Epidermal melanocyte (primary cell): ENCODE data around the gene WWC1.

Experiments used
- DNase-seq: peaks from one replicate; pipeline ENCODE4 v3.0.0; 2011; ENCODE audit warnings: low spot score; ENCODE audit not compliant: insufficient read length

Gene WWC1

DNA sequence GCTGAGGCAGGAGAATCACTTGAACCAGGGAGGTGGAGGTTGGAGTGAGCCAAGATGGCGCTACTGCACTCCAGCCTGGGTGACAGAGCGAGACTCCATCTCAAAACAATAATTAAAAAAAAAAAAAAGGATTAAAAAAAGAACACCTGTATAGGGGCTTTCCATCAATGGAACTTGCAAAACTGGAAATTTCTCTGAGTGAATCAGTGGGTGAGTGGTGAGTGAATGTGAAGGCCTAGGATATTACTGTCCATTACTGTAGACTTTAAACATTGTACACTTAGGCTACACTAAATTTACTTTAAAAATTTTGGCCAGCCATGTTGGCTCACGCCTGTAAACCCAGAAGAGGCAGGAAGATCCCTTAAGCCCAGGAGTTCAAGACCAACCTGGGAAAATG, 189.2 kb downstream of the WWC1 start:
- DNase-seq = no peak

DNA sequence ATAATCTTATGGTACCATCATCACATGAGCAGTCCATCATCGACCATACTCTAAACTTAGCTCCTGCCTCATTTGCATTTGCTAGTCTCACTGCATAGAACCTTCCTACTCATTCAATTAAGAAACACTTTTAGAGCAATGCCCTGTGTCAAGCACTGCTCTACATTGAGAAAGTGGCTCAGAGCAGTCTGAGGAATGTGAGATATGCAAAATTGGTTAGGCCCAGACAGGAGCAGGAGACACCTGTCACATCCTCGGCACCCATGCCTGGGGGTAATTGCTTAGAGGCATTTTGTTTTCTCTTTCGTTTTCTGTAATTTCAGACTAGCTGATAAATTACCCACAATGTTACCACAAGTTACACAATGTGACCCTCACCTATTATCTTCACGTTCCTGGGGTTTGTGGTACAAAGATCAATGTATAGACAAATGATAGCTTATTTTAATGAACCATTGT, 189.9 kb downstream of the WWC1 start:
- no peak for DNase-seq

DNA sequence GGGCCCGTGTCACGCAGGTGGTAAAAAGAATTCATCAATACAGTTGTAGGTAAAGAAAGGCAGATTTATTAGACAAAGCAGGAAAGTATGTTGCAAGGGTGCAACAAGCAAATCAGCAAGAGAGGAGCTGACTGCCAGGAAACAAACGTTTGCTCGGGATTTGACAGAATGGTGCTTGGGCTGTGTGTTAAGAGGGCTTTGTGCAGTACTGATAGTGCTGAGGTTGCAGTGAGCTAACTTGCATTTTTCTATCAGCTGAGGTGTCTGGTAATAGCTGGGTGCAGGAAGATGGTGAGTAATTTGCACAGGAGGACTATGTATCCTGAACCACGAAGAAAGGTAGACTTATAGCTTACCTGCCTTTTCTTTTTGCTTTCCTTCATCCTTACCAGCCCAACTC, 190.9 kb downstream of the WWC1 start:
- DNase-seq = no peak

DNA sequence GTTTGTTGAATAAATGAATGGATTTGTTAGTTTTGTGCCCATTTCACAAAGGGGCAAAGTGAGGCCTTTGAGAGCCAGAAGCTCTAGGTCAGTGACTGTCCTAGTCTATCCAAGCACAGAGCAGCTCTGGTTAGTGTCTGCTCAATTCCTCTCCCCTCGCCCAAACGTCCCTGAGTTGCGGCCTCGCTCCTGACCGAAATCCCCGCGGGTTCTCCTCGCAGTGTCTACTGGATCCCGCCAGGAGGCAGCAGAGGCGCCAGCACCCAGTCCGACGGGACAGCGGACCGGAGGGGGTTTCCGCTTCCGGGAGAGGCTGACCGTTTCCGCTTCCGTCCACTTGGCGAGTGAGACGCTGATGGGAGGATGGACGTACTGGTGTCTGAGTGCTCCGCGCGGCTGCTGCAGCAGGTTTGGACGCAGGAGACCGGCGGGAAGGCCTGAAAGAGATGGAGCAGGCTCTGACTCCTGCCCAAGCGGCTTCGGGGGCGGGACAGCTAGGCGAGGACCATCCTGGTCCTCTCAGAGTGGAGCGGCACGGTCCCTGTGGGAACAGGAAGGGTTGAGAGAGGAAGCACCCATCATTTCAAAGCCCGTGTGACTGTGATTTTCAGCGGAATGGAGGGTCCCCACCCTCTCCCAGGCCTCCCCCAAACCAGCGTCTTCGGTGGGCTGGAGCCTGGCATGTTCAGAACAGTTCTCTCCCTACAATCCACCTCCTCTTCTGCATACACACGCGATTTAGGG, 194.9 kb downstream of the WWC1 start, which contains the start of gene RARS1:
RARS1 (plus strand) TSS at position 336 of the 744 bp plus-strand sequence; CDS start at position 364, 28 bp downstream.
- peak; percentile 85 for DNase-seq

DNA sequence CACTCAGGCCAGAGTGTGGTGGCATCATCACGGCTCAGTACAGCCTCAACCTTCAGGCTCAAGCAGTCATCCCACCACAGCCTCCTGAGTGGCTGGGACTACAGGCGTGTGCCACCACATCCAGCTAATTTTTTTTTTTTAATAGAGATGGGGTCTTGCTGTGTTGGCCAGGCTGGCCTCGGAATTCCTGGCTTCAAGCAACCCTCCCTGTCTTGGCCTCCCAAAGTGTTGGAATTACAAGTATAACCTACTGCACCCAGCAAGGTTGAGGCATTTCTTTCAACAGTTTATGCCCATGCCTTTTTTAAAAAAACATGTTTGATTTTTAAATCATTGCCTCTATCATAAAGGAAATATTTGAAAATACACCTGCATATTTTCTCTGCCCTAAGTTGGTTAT, 197.6 kb downstream of the WWC1 start:
- DNase-seq = no peak

DNA sequence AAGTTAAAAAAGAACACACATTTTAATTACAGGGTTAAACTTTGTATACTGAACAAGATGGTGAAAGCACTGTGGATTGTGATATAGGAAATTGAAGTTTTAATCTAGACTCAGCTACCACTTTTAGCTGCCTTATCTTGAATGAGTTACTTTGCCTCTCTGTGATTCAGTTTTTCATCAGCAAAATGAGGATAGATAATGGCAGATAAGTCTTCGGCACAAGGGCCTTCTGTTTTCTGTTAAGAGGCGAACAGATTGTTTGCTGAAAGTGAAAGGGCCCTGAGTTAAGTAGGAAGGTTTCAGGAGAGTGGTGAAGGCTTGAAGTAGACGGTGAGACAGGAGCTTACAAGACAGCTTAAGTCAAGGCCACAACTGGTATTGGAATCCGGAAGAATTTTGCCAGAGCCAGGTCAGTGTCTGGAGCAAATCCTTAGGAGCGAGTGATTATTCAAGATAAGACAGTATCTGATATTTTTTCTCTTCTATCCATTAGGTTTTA, 202.7 kb downstream of the WWC1 start:
- DNase-seq = no peak

DNA sequence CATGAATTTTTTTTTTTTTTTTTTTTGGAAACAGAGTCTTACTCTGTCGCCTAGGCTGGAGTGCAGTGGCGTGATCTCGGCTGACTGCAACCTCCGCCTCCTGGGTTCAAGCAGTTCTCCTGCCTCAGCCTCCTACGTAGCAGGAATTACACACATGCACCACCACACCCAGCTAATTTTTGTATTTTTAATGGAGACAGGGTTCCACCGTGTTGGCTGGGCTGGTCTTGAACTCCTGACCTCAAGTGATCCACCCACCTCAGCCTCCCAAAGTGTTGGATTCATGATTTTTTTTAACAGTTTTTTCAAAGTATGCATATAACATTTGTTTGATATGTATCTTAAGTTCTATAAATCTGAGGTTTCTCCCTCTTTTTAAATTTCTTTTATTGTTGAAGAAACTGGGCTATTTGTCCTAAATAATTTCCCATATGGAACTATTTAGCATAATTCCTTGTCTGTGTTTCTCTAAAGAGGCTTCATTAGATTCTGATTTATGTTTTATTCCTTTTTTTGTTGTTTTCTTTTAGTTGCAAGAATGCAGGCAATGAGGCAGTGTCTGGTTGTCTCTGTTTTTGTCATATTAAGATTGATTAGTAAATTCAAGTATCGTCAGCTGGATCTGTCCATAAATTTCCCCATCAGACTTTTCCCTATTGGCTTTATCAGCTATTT, 211.3 kb downstream of the WWC1 start:
- no peak for DNase-seq

DNA sequence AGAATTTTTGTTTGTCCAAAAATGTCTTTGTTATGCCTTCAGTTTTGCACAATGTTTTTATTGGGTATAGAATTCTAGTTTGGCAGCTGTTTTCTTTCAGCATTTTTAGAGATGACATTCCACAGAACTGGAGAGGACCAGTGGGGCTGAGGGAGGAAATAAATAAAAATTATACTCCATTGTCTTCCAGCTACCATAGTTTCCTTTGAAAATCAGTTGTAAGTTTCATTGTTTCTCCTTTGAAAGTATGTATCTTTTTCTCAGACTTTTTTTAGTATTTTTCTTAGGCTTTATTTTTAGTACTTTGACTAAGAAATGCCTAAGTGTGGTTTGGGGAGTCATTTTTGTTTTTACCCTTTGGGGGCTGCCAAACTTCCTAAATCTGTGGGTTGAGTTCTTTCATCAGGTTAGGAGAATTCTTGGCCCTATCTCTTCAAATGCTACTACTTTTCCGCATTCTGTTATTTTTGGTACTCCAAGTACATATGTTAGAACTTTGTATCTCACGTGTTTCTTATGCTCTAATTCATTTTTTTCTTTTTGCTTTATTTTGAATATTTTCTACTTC, 222.5 kb downstream of the WWC1 start:
- DNase-seq = no peak
